HG03064 (cell line): ENCODE results near the gene HNRNPM.
"Not testable (repeated sequence)": the region's sequence is repeated elsewhere in the genome, so short reads cannot be mapped to it uniquely, and the experiment has no call there.

Source experiments
- ATAC-seq: cut with Tn5 transposase; IDR thresholded peaks from one replicate; pipeline ENCODE4 v1.9.1; 2021; ENCODE audit warnings: low read depth; ENCODE audit not compliant: unreplicated experiment

The HNRNPM gene

DNA sequence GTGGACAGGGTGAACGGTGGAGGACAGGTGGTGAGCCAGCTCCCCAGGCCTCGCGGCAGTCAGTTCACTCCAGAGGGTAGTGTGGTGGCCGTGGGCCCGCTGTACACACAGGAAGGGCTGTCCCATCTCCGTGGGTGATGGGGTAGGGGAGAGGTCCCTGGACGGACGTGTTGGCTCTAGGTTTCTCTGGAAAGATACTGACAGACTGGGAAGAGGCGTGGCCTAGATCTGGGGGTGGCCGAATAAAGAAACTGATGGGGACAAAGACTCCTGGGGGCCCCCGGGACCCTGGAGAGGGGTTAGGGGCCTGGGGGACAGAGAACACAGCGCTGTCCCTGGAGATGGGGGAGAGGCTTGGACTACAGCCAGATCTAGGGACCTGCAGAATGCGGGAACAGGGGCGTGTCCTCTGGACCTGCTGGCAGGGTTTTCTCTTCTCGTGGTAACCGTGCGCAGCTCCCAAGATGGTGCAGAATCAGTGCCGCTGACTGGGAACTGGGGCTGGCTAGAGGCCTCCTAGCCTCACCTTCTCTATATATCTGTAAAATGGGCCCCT is 61.7 kb downstream of the HNRNPM start:
- ATAC-seq: no peak

DNA sequence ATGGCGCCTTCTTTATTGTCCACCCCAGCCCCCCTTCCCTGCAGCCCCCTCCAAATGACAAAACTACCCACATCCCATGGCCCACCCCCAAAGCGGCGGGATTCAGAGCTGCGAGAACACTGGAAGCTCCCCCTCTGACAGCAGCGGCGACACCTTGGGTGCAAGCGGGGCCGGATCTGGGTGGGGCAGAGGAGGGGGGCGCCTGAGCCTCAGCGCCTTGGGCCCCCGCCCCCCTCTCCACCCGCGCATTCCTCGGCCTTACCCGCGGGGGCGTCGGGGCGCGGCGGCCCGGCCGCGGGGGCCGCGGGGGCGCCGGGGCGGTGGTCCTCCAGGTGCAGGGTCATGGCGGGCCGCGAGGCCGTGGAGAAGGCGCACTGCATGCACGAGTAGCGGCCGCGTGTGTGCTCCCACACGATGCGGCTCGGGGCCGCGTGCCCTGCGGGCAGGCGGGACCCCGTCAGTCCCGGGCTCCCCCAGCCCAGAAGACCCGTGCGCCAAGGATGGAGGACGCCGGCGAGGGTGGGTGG is 65.9 kb downstream of the HNRNPM start:
- ATAC-seq: no peak

DNA sequence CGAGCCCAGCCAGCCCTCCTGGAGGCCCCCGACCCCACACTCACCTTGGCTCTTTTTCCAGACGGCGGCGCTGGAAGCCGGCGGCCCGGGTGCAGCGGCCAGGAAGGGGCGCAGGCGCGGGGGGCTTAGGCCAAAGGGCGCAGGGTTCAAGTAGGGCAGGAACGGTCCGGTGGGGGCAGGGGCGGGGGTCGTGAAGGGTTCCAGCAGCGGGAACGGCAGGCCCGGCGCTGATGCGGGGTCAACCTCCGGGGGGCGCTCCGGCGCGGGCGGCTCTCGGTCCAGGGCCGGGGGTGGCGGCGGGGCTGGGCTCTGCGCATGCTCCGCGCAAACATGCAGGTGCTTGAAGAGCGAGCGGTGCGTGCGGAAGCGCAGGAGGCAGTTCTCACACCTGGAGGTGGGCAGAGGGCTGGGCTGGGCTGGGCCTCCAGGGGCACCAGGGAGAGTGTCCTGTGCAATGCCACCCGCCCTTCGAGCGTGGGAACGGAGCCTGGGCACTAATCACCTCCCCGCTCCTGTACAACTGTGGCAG is 66.9 kb downstream of the HNRNPM start:
- no peak for ATAC-seq

DNA sequence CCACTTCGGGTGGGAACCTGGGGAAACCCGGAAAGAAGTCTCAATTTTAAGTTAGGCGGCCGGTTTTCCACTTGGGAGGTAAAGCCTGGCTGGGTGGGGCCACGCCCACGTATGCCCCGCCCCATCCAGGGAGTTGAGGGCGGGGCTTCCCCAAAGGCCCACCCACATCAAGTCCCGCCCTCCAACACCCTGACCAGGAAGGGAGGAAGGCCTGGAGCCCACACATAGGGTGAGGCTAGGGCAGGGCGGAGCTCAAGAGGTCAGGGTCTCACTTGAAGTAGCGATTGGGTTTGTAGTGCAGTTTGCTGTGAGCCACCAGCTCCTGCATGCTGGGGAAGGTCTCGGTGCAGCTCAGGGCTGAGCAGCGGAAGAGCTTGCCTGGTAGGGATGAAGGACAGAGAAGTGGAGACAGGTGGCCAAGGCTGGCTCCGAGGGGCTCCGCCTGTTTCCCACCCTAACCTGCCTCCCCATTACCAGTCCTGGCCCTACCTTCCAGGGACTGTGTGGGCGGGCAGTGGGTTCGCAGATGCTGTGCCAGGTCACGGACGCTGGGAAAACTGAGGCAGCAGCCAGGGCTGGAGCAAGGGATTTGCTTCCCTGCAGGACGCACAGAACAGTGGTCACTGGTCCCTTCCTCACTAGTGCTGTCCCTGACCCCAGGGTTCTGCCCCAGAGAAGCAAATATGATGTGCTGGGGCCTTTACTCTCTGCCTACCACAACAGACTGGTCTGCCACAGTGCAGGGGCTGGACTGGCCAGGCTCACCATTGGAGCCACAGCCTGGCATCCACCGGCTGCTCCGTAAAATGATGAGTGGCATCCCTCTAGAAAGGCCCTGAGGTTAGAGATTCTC is 67.6 kb downstream of the HNRNPM start:
- no peak for ATAC-seq

DNA sequence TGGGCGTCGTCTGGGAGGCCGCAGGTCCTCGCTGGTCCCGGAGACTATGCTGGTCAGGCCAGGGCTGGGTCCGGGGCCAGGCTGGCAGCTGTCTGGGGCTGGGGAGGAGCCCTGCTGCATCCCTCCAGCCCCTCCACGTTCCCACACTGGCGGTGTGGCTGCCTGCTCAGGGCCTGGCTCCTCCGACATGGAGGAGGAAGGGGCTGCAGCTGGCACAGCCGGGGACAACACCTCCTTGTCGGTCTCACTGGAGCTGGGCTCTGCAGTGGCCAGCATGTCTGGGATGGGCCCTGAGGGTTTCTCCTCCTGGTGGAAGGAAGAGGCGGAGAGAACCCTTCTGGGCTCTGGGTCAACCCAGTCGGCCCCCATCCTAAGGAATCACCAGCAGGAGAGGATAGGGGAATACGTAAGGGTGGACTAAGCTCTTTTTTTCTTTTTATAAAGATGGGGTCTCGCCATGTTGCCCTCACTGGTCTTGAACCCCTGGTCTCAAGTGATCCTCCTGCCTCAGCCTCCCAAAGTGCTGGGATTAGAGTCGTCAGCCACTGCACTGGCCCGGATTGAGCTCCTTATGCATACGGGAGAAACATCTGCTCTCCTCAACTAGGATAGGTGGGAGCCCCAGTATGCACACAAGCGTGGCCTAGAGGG is 68.4 kb downstream of the HNRNPM start:
- no peak for ATAC-seq

DNA sequence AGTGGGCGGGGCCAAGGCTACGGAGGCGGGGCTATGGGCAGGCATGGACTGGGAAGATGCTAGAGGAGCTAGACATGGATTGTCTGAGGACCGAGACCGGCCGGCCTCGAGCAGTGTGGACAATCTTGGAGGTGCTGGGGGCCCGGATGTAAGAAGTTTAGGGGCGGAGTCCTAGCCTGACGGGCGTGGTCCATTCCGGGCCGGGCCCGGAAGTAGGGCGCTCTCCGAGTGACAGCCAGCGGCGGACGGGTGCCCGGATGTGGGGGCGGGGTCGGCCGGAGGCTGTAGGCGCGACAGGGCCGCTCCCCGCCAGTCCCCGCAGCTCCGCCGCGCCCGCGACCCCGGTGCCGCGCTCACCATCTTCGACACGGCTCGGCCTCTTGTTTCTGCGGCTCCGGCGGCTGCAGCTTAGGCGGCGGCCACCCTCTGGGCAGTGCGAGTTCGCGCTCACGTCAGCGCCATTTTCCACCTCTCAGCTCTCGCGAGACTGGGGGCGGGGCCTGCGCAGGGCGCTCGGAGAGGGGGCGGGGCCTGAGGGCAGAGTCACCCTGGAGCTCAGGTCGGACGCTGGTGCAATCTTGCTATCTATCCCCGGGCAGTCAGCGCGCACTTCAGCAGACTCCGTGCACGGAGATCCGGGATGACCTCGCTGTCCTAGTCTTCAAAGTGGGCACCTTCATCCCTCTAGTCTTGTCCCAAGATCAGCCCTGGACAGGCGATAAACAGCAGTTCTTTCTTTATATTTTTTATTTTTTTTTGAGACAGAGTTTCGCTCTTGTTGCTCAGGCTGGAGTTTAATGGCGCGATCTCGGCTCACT is 69.1 kb downstream of the HNRNPM start, which contains the start of gene ZNF414:
ZNF414 (minus strand) TSS at position 481 of the 818 bp plus-strand sequence; CDS start at position 360, 121 bp downstream.
- ATAC-seq: peak; percentile 78

DNA sequence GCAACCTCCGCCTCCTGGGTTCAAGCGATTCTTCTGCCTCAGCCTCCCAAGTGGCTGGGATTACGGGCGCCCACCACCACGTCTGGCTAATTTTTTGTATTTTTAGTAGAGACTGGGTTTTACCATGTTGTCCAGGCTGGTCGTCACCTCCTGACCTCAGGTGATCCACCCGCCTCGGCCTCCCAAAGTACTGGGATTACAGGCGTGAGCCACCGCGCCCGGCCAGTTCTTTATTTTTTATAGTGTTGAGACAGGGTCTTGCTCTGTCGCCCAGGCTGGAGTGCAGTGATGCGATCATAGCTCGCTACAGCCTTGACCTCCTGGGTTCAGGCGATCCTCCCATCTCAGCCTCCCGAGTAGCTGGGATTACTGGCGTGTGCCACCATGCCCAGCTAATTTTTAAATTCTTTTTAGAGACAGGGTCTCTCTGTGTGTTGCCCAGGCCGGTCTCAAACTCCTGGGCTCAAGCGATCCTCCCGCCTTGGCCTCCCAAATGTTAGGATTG is 69.8 kb downstream of the HNRNPM start:
- ATAC-seq: not testable (repeated sequence)

DNA sequence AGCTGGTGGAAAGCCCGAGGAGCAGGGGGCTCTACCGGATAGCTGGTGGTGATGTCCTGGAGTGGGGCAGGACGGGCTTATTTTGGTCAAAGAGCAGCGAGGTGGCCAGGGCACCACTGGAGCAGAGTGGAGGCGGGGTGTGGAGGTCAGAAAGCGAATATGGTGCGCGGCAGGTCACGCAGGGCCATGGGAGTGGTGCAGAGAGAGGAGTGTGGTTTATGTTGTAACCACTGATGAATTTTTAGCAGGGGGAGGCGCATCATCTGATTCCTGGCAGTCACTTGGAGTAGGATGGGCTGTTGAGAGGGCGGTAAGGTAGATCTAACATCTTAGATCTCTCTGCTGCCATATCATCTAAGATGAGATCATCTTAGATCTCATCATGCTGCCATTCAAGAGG is 70.5 kb downstream of the HNRNPM start:
- no peak for ATAC-seq

DNA sequence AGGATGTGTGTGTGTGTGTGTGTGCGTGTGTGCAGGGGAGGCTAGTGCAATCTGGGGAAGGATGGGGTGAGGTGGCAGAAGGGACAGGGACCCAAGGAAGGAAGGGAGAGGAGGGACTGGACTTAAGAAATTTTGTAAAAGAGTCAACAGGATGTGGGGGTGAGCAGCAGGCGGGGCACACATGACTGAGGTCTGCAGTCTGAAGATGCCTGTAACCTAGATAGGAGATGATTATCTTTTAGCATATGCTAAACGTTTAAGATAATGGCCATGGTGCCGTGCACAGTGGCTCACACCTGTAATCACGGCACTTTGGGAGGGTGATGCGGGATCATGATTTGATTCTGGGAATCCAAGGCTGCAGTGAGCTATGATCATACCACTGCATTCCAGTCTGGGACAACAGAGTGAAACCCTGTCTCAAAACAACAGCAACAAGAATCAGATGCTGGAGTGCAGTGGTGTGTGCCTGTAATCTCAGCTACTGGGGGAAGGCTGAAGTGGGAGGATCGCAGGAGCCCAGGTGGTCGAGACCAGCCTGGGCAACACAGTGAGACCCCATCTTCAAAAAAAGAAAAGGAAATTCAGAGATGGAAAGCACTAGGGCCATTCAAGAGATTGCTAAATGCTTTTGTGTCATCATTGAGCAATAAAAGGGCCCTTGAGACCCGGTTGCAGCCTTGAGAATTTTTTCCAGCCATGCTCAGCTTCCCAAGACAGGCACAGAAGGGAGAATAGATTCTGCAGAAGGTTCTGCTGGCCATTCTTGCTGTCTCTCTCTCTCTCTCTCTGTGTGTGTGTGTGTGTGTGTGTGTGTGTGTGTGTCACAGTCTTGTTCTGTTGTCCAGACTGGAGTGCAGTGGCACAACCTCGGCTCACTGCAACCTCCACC is 73.0 kb downstream of the HNRNPM start:
- no peak for ATAC-seq

DNA sequence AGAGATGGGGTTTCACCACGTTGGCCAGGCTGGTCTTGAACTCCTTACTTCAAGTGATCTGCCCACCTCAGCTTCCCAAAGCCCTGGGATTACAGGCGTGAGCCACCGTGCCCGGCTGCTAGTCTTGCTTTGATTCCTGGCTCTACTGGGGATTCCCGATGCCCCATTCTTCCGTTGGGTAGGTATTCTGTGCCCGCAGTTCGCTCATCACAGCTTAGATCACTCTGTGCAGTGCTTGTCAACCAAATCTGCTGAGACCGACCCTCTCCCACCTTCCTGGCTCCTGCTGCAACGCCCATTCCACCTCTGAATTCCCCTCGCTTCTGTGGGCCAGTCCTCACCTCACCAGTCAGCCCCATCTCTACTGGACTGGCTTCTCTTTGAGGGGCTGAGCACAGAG is 73.8 kb downstream of the HNRNPM start:
- no peak for ATAC-seq

DNA sequence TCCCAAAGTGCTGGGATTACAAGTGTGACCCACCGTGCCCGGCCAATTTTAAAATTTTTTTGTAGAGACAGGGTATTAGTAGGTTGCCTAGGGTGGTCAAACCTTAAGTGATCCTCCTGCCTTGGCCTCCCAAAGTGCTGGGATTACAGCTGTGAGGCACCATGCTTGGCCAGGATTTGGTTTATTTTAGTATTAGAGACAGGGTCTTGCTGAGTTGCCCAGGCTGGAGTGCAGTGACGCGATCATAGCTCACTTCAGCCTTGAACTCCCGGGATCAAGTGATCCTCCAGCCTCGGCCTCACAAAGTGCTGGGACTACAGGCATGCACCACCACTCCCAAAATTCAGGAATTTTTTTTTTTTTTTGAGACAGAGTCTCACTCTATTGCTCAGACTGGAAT is 74.6 kb downstream of the HNRNPM start:
- ATAC-seq: no peak

DNA sequence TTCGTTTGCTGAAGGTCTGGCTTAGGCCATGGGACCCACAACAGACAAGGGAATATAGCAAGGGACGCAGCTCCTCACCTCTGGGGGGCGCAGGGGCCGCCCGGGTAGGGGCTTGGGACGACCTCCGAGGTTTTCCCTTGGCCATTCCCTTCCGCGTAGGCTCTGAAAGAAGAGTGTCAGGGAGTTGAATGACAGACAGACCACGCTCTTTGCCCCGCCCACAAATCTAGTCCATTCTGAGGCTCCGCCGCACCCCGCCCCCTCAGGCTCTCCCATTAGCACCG is 80.6 kb downstream of the HNRNPM start:
- ATAC-seq: no peak

DNA sequence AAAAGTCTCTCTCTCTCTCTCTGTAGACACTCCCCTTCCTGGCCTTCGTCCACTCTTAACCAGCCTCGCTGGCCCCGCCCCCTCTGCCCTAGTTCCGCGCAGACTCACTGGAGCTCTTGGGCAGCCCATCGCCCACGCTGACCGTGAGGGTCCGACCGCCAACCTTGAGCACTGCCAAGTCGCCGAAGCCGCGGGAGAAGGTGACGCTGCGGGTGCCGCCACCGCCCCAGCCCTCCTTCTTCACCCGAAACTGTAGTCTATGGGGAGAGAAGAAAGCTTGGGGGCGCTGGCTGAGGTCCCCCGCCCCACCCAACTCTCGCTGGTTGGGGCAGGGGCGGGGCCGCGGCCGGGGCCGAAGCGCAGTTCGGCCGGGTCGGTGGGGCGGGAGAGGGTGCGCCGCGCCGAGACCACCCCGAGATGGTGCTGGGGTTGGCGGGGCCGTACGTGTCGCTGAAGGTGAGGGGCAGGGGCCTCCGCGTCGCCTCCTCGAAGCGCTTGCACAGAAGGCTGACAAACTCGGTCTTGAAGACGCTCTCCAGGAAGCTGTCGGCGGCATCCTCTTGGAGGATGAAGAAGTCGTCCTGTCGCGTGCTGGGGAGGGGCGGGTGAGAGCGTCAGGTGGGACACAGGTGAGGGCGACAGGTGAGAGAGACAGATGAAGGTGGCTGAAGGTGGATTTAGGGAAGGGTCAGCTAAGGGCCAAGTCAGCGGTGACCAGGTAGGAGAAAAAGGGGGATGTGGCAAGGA is 81.7 kb downstream of the HNRNPM start:
- no peak for ATAC-seq

DNA sequence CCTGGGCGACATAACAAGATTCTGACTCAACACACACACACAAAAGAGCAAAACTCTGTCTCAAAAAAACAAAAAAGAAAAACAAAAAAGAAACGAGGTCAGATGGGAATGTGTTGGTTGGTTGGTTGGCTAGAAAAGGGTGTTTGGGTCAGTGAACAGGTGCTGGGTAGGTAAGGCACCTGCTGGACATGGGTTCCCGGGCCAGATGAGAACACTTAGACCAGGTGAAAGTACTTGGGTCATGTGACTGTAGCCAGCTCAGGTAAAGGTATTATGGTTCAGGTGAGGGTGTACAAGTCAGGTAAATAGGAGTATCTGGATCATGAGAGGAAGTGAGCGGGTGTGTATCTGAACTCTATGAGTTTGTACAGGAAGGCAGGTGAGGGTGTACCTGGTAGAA is 83.7 kb downstream of the HNRNPM start:
- ATAC-seq: no peak

DNA sequence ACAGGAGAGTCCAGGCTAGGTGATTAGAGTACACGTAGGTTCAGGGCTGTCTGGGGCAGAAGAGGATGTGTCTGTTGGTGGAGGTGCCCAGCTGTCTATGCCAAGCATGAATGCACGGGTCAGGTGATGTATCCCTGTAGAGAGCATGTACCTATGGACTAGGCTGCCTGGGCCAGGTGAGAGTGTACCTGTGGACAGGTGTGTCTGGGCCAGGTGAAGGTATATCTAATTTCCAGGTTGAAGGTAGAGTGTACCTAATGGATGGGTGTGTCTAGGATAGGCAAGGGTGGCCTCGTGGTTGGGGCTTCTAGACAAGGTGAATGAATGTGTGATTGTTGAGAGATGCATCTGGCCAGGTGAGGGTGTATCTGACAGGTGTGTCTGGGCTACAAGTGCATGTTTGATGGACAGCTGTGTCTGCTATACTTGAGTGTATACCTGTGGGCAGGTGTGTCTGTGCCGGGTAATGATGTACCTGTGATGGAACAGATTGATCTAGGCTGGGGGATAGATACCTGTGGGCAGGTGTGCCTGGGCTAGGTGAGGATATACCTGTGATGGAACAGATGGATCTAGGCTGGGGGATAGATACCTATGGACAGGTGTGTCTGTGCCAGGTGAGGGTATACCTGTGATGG is 84.7 kb downstream of the HNRNPM start:
- no peak for ATAC-seq

DNA sequence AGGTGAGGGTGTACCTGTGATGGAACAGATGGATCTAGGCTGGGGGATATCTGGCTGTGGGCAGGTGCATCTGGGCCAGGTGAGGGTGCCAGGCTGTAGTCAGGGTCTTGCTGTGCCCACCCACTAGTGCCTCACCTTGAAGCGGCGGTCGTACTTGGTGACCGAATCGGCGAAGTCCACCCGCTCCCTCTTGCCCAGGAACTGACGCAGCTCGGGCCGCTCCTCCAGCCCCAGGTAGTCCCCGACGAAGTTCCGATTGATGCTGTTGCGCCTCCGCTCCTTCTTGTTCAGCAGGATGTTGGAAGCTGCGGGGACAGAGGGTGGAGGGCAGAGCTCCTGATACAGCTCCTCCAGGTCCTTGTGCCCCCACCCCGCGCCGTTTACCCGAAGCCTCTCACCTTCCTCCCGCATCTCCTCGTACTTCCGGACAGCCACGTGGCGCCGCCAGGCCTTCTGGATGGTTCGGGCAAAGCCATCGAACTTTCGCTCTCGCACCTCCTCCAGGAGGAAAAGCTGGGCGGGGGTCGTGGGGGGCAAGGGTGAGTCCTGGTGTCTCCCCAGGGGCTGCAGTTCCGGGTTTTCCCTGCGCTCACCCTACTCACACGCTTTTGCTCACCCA is 85.4 kb downstream of the HNRNPM start:
- ATAC-seq: no peak

DNA sequence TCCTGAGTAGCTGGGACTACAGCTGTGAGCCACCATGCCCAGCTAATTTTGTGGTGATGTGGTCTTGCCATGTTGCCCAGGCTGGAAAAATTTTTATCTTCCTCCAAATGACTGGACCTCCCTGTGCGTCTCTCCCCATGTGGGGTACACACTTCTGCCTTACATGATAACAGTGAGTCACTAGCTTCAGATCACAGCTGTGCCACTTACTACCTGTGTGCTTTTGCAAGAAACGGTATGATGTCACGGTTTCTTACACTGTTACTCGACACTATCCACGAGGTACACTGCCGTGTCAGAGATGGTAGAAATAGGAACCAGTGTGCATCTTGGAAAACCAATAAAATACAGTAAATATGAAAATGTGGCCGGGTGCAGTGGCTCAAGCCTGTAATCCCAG is 86.7 kb downstream of the HNRNPM start:
- no peak for ATAC-seq

DNA sequence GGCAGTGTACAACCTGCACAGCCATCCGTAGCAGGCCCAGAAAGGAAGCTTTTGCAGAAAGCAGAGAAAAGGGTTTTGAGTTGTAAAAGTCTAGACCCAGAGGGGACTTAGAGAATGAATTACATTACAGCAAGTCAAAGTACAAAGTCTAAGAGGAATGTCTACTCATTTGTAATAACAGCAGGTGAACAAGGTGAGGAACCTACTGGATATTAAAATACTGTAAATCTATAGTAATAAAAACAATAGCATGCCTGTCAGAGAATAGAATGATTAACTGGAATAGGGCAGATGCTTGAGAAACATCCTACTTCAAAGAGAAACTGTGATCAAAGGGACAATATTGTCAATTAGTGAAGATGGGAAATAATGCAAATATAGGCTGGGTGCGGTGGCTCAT is 87.5 kb downstream of the HNRNPM start:
- no peak for ATAC-seq
